Measurements from ENCODE around the gene SELPLG.
"Not testable (repeated sequence)": the region's sequence is repeated elsewhere in the genome, so short reads cannot be mapped to it uniquely, and the experiment has no call there.

DNA sequence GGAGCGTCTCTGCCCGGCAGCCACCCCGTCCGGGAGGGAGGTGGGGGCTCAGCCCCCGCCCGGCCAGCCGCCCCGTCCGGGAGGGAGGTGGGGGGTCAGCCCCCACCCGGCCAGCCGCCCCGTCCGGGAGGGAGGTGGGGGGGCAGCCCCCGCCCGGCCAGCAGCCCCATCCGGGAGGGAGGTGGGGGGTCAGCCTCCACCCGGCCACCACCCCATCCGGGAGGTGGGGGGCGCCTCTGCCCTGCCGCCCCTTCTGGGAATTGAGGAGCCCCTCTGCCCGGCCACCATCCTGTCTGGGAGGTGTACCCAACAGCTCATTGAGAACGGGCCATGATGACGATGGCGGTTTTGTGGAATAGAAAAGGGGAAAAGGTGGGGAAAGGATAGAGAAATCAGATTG is 22.6 kb upstream of the SELPLG start:
- not testable (repeated sequence) for TF ChIP-seq CTCF, POLR2AphosphoS5, POLR2A, EP300 (IDR thresholded peaks at IDR 0.05)

All from stomach (tissue), 4 donors.